Measurements from ENCODE around the gene ZNHIT6. TPM values are rescaled to one million over a fixed set of nuclear protein-coding genes. Genes with fewer than 3 reads are reported as not detected.

The ZNHIT6 gene
- total RNA-seq, 4 donors from 2014 or later: 6.6 to 11.4 (median 7.8) TPM

DNA sequence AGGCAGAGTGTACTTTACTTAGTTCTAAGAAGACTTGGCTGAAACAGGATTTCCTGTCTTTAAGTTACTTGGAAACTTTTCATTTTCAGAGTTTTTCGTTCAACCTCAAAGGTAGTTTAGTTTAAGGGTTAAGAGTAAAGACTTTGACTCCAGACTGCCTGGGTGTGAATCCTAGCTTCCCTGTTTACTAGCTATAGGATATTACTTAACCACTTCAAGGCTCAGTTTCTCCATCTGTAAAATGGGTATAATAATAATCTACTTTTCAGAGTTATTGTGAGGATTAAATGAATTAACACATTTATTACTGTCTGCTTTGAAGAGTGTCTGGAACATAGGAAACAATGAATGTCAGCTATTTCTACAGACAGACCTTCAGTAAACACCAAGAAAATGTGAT lies 30.0 kb downstream of the ZNHIT6 start:
- peaks cover 0 to 28% of the 10 kb centered on the region in 2 donors for H3K36me3 ChIP-seq
- TF ChIP-seq, protein P1, sequence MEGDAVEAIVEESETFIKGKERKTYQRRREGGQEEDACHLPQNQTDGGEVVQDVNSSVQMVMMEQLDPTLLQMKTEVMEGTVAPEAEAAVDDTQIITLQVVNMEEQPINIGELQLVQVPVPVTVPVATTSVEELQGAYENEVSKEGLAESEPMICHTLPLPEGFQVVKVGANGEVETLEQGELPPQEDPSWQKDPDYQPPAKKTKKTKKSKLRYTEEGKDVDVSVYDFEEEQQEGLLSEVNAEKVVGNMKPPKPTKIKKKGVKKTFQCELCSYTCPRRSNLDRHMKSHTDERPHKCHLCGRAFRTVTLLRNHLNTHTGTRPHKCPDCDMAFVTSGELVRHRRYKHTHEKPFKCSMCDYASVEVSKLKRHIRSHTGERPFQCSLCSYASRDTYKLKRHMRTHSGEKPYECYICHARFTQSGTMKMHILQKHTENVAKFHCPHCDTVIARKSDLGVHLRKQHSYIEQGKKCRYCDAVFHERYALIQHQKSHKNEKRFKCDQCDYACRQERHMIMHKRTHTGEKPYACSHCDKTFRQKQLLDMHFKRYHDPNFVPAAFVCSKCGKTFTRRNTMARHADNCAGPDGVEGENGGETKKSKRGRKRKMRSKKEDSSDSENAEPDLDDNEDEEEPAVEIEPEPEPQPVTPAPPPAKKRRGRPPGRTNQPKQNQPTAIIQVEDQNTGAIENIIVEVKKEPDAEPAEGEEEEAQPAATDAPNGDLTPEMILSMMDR (IDR thresholded peaks at IDR 0.05 in 4 of 5, conservative IDR thresholded peaks at IDR 0.05 in 1 of 5): no peak
- no peaks in the 10 kb centered on the region for H3K9me3 ChIP-seq
- in situ Hi-C loops (cut with MboI; ENCODE audit: low sequenced_read_pairs in 4 of 4): no loop called here
- no peak overlapping the region for H3K27ac ChIP-seq
- H3K4me1 ChIP-seq: peaks cover 7 to 11% of the 10 kb centered on the region in 2 donors
- H3K27me3 ChIP-seq: no peaks in the 10 kb centered on the region
- intact Hi-C loops (cut with DNase I; ENCODE audit: low total_unique reads): no loop called here
- no peak for ATAC-seq
- DNase-seq: no peak
- no peak overlapping the region for H3K4me3 ChIP-seq

DNA sequence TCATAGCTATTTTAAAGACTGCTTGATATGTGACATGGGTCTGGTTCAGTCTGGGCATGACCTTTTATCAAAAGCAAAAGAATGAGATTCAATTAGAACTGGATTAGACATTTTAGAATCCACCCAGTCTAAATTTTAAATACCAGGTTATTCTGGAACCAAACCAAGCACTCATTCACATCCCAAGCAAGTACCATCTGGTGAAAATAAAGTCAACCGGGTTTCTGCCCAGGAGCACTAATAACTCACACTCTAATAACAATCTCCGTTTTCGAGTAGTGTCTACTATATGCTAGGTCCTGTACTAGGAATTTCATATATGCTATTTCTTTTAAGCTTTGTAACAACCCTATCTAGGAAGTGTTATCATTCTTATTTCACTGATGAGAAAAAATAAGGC lies 30.6 kb downstream of the ZNHIT6 start:
- no peak for TF ChIP-seq POLR2A (IDR thresholded peaks at IDR 0.05)
- TF ChIP-seq, protein P1 (IDR thresholded peaks at IDR 0.05 in 4 of 5, conservative IDR thresholded peaks at IDR 0.05 in 1 of 5): no peak
- in situ Hi-C loops (cut with MboI; ENCODE audit: low sequenced_read_pairs in 4 of 4): no loop called here
- H3K36me3 ChIP-seq: peaks cover 0 to 28% of the 10 kb centered on the region in 2 donors

DNA sequence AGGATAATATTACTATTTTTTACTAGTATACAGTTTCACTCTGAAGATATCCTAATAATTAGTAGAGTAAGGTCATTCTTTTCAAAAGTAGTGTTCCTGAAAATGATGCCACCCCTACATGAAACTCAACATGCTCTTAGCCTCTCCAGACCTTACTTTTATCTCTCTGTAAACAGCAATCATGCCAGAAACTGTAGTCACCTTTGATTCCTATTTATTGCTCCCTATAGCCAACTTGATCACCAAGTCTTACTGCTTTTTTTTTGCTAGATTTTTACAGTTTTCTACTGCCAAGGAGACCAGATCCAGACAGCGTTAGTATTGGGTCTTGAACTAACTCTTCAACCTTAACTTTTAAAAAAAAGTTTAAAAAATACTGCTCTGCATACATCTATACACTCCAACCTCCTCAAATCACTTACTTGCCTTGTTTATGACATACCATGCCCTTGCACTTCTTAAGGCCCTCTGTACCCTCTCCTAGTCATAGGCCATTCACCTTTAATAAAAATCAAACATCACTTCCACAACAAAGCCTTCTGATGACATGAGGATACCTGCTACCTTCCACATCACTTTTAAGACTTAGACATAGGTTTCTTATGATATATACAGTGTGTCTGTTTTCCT lies 36.1 kb downstream of the ZNHIT6 start:
- H3K9me3 ChIP-seq: no peaks in the 10 kb centered on the region
- in situ Hi-C loops (cut with MboI; ENCODE audit: low sequenced_read_pairs in 4 of 4): no loop called here
- intact Hi-C loops (cut with DNase I; ENCODE audit: low total_unique reads): no loop called here
- H3K4me1 ChIP-seq: no peaks in the 10 kb centered on the region
- no peaks in the 10 kb centered on the region for H3K27me3 ChIP-seq
- DNase-seq: no peak
- no peak for TF ChIP-seq POLR2A (IDR thresholded peaks at IDR 0.05)
- TF ChIP-seq, protein P1 (IDR thresholded peaks at IDR 0.05 in 4 of 5, conservative IDR thresholded peaks at IDR 0.05 in 1 of 5): no peak
- no peak overlapping the region for H3K27ac ChIP-seq
- H3K36me3 ChIP-seq: peaks cover 0 to 21% of the 10 kb centered on the region in 2 donors
- no peak for ATAC-seq
- H3K4me3 ChIP-seq: no peak overlapping the region

More for the DNA sequence above, 30.6 kb downstream of the ZNHIT6 start:
- no peak for DNase-seq
- no peaks in the 10 kb centered on the region for H3K9me3 ChIP-seq
- H3K4me1 ChIP-seq: peaks cover 7 to 11% of the 10 kb centered on the region in 2 donors
- H3K27me3 ChIP-seq: no peaks in the 10 kb centered on the region
- ATAC-seq: no peak
- no peak overlapping the region for H3K27ac ChIP-seq
- no peak overlapping the region for H3K4me3 ChIP-seq
- intact Hi-C loops (cut with DNase I; ENCODE audit: low total_unique reads): no loop called here

DNA sequence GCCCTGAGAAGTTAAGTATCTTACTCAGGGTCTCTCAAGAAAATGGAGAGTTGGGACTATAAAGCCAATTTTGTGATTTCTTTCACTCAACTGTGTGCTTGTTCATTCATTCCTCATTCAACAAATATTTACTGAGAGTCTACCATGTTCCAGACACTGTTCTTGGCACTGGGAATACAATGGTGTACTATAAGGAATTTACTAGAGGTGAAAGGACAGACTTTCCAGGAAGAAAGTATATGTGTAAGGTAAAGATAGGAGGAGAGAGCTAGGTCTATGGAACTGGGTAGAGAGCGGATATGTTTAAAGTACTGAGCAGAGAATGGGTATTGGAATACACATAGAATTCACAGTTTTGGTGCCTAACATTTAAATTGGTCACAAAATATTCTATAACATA lies 42.3 kb downstream of the ZNHIT6 start:
- in situ Hi-C loops (cut with MboI; ENCODE audit: low sequenced_read_pairs in 4 of 4): no loop called here
- intact Hi-C loops (cut with DNase I; ENCODE audit: low total_unique reads): no loop called here
- no peak overlapping the region for H3K27ac ChIP-seq
- no peak for DNase-seq
- no peaks in the 10 kb centered on the region for H3K27me3 ChIP-seq
- no peak for TF ChIP-seq POLR2A (IDR thresholded peaks at IDR 0.05)
- TF ChIP-seq, protein P1 (IDR thresholded peaks at IDR 0.05 in 4 of 5, conservative IDR thresholded peaks at IDR 0.05 in 1 of 5): no peak
- no peak for ATAC-seq
- peaks cover 0 to 8% of the 10 kb centered on the region in 2 donors for H3K36me3 ChIP-seq
- H3K4me3 ChIP-seq: no peak overlapping the region
- no peaks in the 10 kb centered on the region for H3K9me3 ChIP-seq
- no peaks in the 10 kb centered on the region for H3K4me1 ChIP-seq

GRCh38 chr1:85663382-85663781 lies 44.9 kb downstream of the ZNHIT6 start:
- in situ Hi-C loops (cut with MboI; ENCODE audit: low sequenced_read_pairs in 4 of 4) (no loop called here), intact Hi-C loops (cut with DNase I; ENCODE audit: low total_unique reads) (no loop called here)
- DNase-seq (no peak), ATAC-seq (no peak)
- H3K9me3 ChIP-seq: no peaks in the 10 kb centered on the region
- no peak overlapping the region for H3K27ac ChIP-seq
- no peaks in the 10 kb centered on the region for H3K4me1 ChIP-seq
- no peak overlapping the region for H3K4me3 ChIP-seq
- H3K27me3 ChIP-seq: no peaks in the 10 kb centered on the region
- H3K36me3 ChIP-seq: no peaks in the 10 kb centered on the region
- TF ChIP-seq POLR2A (IDR thresholded peaks at IDR 0.05): no peak
- TF ChIP-seq, protein P1 (IDR thresholded peaks at IDR 0.05 in 4 of 5, conservative IDR thresholded peaks at IDR 0.05 in 1 of 5): no peak

Measured in gastrocnemius medialis (tissue), 4 donors.